HG02759 (cell line): Measurements from ENCODE around the gene OR5AR1.
"Not testable (repeated sequence)": the region's sequence is repeated elsewhere in the genome, so short reads cannot be mapped to it uniquely, and the experiment has no call there.

Experiments
- ATAC-seq: cut with Tn5 transposase; IDR thresholded peaks from one replicate; pipeline ENCODE4 v1.9.1; 2021; ENCODE audit warnings: mild to moderate bottlenecking, moderate library complexity; ENCODE audit not compliant: unreplicated experiment

The OR5AR1 gene

GRCh38 chr11:56663386-56663785, at the start of gene OR5AR1:
TSS of gene OR5AR1 (plus strand) at chr11:56663686. CDS start at chr11:56663686, 0 bp downstream.
- no peak for ATAC-seq

DNA sequence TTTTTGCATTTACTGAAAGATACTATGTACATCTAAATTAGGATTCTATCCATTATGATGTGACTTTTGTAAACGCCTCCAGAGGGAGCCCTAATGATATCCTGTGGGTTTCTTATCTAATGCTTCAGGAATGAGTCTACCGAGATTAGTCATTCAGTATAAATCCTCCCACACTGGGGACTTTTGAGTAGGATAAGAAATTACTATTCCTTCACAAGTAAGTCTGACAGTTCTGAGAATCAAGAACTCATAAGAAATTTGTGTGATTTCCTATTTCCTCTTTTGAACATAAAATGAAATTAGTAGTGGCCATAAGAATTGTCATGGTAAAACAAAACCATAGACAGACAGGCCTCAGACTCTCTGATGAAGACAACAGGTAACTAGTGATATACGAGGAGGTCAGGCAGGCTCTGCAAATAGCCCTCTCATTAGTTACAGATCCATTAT, 38.8 kb upstream of the OR5AR1 start:
- ATAC-seq, result peak; percentile 79

- ATAC-seq, result no peak
Observed at GRCh38 chr11:56625946-56626345, 37.5 kb upstream of the OR5AR1 start.

- ATAC-seq, result no peak
Observed at GRCh38 chr11:56632329-56632728, 31.2 kb upstream of the OR5AR1 start.

DNA sequence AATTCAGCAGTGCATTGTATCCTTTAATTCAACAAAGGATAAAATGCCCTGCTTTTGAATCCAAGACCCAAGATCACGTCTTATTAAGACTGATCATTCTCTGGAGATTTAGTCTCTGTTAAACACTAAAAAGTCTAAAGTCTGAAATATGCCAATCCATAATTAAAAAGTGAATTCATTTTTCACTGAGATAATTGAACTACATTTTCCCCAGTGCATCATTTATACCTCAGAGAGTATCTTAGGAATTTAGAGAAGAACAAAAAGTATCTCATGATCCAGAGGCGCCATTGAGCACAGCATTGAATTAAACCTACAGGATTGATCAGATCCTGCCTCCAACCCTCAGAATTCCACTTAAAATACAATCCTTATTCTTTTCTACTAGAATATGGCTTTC, 26.6 kb upstream of the OR5AR1 start:
- ATAC-seq, result no peak

DNA sequence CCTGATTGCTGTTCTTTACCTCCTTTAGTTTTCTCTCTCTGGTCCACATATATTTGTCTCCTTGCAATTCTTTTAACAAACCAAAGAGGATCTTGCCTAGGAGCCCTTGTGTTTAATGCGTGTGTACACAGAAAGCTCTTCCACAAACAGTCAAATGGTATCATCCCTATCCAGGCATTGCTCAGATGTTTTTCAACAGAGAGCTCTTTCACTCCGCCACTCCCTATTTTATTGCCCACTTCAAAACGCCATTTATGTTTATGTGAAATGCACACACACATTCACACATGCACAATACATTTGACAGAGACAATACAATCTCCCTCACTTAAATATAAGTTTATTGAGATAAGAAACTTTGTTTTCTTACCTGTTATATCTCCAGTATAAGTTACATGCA, 26.0 kb upstream of the OR5AR1 start:
- ATAC-seq, result no peak

GRCh38 chr11:56642339-56642738, 21.1 kb upstream of the OR5AR1 start, which contains the start of gene OR5AP2:
TSS of gene OR5AP2 (minus strand) at chr11:56642439. CDS start at chr11:56642439, 0 bp downstream.
- no peak for ATAC-seq

GRCh38 chr11:56659755-56660154, 3.7 kb upstream of the OR5AR1 start:
- ATAC-seq, result no peak

GRCh38 chr11:56670984-56671383, 7.5 kb downstream of the OR5AR1 start:
- ATAC-seq, result no peak

DNA sequence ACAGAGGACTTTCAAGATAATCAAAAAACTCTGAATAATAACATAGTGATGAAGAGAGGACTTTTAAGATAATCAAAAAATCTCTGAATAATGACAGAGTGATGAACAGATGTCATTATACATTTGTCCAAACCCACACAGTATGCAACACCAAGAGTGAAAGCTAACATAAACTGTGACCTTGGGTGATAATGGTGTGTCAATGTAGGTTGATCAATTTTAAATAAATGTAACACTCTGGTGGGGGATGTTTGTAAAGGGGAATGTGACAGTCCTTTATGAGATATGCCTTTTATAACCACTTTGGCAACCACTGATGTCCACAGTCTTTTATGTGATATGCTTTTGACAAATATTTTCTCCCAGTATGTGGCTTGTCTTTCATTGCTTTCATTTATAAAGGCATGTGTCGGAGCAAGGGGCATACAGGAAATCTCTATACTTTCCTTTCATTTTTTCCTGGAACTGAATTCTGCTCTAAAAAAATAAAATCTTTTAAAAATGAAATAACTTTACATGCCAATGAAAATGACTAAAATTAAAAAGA, 25.1 kb downstream of the OR5AR1 start:
- ATAC-seq, result no peak

DNA sequence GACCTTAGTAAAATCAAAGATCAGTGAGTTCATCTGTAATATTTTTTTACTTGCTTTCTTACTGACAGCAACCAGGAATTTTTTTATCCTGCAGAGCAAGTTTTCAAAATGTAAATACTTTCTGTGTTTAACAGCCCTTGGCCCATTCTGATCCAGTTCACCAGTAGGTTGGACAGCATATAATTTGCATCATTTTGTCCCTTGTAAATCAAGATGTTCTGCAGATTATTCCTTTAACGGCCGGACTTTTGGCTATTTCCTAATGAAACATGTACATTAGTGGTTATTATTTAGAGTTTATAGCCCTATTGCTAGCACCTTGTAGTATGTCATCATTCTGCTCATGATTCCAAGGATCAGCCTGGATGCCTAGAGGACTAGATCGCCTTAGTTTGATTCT, 27.7 kb downstream of the OR5AR1 start:
- ATAC-seq, result not testable (repeated sequence)

DNA sequence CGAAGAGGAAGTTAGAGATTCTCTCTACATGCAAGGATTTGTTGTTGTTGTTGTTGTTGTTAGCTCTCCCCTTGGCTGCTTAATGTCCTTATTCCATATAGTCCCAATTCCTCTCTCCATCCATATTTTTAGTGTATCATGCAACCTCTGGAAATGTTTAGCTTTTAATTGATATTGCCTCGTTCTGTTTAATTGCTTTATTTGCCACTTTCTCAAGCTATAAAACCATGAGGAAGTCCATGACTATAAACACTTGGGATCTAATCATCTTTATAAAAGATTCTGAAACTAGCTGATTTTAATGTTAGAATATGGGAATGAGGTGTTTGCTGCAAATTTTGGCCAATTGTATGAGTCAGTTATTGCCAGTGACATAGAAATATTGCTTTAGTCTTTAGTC, 29.9 kb downstream of the OR5AR1 start:
- no peak for ATAC-seq

- ATAC-seq, result no peak
Observed at GRCh38 chr11:56698795-56699194, 35.3 kb downstream of the OR5AR1 start, which contains the start of gene OR9G1. TSS of gene OR9G1 (plus strand) at chr11:56699095. CDS start at chr11:56700388, 1,293 bp downstream.

- ATAC-seq, result no peak
Observed at GRCh38 chr11:56700242-56700913, 36.9 kb downstream of the OR5AR1 start.

GRCh38 chr11:56700914-56701485, 37.5 kb downstream of the OR5AR1 start:
- no peak for ATAC-seq

DNA sequence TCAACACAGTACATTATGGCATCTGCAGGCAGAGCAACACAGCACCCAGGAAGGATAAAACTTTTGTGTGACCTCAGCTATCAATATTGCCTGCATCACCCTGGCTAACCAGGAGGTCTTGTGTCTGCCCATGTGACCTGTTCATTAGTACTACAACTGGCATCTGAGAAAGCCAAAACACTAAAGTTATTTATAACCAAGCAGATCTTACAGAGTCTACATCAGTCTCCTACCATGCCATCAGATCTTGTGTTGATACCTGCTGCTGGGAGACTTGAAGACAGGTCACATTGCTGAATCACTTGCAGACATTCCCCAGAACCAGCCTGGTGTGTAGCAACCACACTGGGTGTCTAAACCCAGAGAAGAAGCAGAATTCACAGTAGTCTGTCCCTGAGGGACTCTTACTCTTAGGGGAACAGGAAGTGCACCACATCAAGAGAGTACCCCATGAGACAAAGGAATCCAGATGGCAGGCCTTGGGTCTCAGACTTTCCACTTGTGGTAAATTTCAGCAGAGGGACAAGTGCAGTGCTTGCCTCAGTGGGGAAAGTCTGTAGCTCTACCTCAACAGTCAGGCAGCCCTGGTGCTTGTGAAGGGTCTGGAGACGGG, 42.4 kb downstream of the OR5AR1 start:
- no peak for ATAC-seq

GRCh38 chr11:56706486-56706885, 43.0 kb downstream of the OR5AR1 start:
- ATAC-seq, result no peak

- ATAC-seq, result no peak
Observed at GRCh38 chr11:56714206-56714605, 50.7 kb downstream of the OR5AR1 start.
